Endothelial cell of umbilical vein (primary cell): Measurements from ENCODE around the gene ORM2. TPM values are rescaled to one million over a fixed set of nuclear protein-coding genes. Genes with fewer than 3 reads are reported as not detected.

Experiments used
- BruUV-seq: library from RNA; stranded (reverse); fragments of 400-500 nt; replicated peaks from 2 replicates; lab custom pipeline; 2021; lab: Mats Ljungman, UMichigan
- CTCF ChIA-PET: fragments of 300-600, 350-600 bp; sonication (Branson Sonifier 250); formaldehyde crosslinking; loops from one replicate; lab custom pipeline; 2021; ENCODE audit warnings: antibody characterized with exemption, inconsistent platforms; lab: Charles Lee
- POLR2A ChIA-PET: fragments of 300-600, 350-600 bp; sonication (Branson Sonifier 250); formaldehyde crosslinking; loops from one replicate; lab custom pipeline; 2021; ENCODE audit warnings: antibody characterized with exemption, inconsistent platforms; lab: Charles Lee
- DNase-seq: peaks from one replicate; pipeline ENCODE4 v3.0.0-alpha.2; 2011; ENCODE audit warnings: low read depth, low spot score
- FAIRE-seq: peaks from 2 replicates; lab custom pipeline; 2011; peaks lifted over from hg19 to GRCh38; lab: Jason Lieb, UNC
- H2AFZ ChIP-seq: 2 replicates; pipeline ENCODE4 v1.6.0; 2012; ENCODE audit warnings: low read depth, low read length, control low read depth, inconsistent platforms
- H3K27ac ChIP-seq: 2 replicates; pipeline ENCODE4 v1.5.1; 2011; ENCODE audit warnings: low read depth, mild to moderate bottlenecking, control low read depth, low read length, moderate library complexity; ENCODE audit not compliant: insufficient read depth
- H3K27me3 ChIP-seq, 2 experiments: 2 replicates each; pipeline versions ENCODE4 v1.6.0 to v1.6.1; 2011; ENCODE audit warnings: low read length in 2 of 2, mixed read lengths in 1 of 2; ENCODE audit not compliant: control insufficient read depth in 2 of 2, insufficient read depth in 2 of 2
- H3K36me3 ChIP-seq, 2 experiments: 2 replicates in 1 of 2; 3 replicates in 1 of 2; pipeline ENCODE4 v1.5.1; 2011; ENCODE audit warnings: low read length in 2 of 2, mild to moderate bottlenecking in 1 of 2, moderate library complexity in 1 of 2; ENCODE audit not compliant: control insufficient read depth in 2 of 2, insufficient read depth in 2 of 2; ENCODE audit errors: extremely low read depth in 1 of 2
- H3K4me1 ChIP-seq: 3 replicates; pipeline ENCODE4 v1.5.1; 2011; ENCODE audit warnings: mild to moderate bottlenecking, low read length; ENCODE audit not compliant: control insufficient read depth, insufficient read depth; ENCODE audit errors: extremely low read depth
- H3K4me2 ChIP-seq: 2 replicates; pipeline ENCODE4 v1.6.1; 2011; ENCODE audit warnings: low read length, control low read depth, mixed read lengths; ENCODE audit not compliant: insufficient read depth
- H3K4me3 ChIP-seq, 3 experiments: fragments of 200-600 bp in 1 of 3; sonication (generic), shearing (Covaris generic) in 1 of 3; replicated peaks in 1 of 3; 2 replicates each; pipeline ENCODE4 v1.5.1; 2011 to 2016; ENCODE audit warnings: control low read depth in 3 of 3, low read length in 3 of 3, mild to moderate bottlenecking in 2 of 3, inconsistent platforms in 1 of 3, low read depth in 1 of 3, moderate library complexity in 1 of 3; ENCODE audit not compliant: insufficient read depth in 1 of 3
- H3K79me2 ChIP-seq: 2 replicates; pipeline ENCODE4 v1.6.0; 2012; ENCODE audit warnings: low read length, inconsistent platforms; ENCODE audit not compliant: control insufficient read depth, insufficient read depth
- H3K9ac ChIP-seq: replicated peaks from 2 replicates; pipeline ENCODE3; 2011; ENCODE audit warnings: low read length, control low read depth; ENCODE audit not compliant: insufficient read depth; ENCODE audit errors: extremely low read depth
- H3K9me1 ChIP-seq: replicated peaks from 3 replicates; pipeline ENCODE4 v1.6.0; 2011; ENCODE audit warnings: mild to moderate bottlenecking, low read length; ENCODE audit not compliant: control insufficient read depth, insufficient read depth; ENCODE audit errors: extremely low read depth
- H3K9me3 ChIP-seq: replicated peaks from 2 replicates; pipeline ENCODE4 v1.5.1; 2012; ENCODE audit warnings: low read length, inconsistent platforms; ENCODE audit not compliant: control insufficient read depth, insufficient read depth
- H4K20me1 ChIP-seq: replicated peaks from 2 replicates; pipeline ENCODE3; 2011; ENCODE audit warnings: mild to moderate bottlenecking, low read length; ENCODE audit not compliant: control insufficient read depth, insufficient read depth; ENCODE audit errors: extremely low read depth
- EZH2 ChIP-seq: IDR thresholded peaks from 2 replicates; pipeline ENCODE4 v1.6.1; 2012; ENCODE audit warnings: borderline replicate concordance, low read depth, mild to moderate bottlenecking, moderate library complexity, low read length, inconsistent platforms; ENCODE audit not compliant: severe bottlenecking
- FOS ChIP-seq: IDR thresholded peaks from 2 replicates; pipeline ENCODE4 v1.6.1; 2011; ENCODE audit warnings: mild to moderate bottlenecking, low read length, moderate library complexity, borderline replicate concordance; ENCODE audit not compliant: insufficient read depth
- GATA2 ChIP-seq: IDR thresholded peaks from 2 replicates; pipeline ENCODE4 v1.7.0; 2011; ENCODE audit warnings: low read depth, mild to moderate bottlenecking, moderate library complexity, mixed read lengths, low read length; ENCODE audit not compliant: insufficient read length, insufficient read depth
- JUN ChIP-seq: IDR thresholded peaks from 2 replicates; pipeline ENCODE4 v1.6.1; 2011; ENCODE audit warnings: borderline replicate concordance, low read depth; ENCODE audit not compliant: insufficient read length, insufficient read depth
- MAX ChIP-seq: IDR thresholded peaks from 2 replicates; pipeline ENCODE4 v1.6.1; 2011; ENCODE audit not compliant: insufficient read depth, insufficient read length
- MYC ChIP-seq: IDR thresholded peaks from one replicate; pipeline ENCODE4 v1.6.1; 2011; ENCODE audit warnings: mild to moderate bottlenecking, low read depth, low read length
- POLR2A ChIP-seq: IDR thresholded peaks from 2 replicates; pipeline ENCODE4 v1.6.1; 2012; ENCODE audit warnings: low read depth, mild to moderate bottlenecking, control low read depth, low read length
- POLR2AphosphoS5 ChIP-seq: IDR thresholded peaks from 2 replicates; pipeline ENCODE4 v1.6.1; 2012; ENCODE audit warnings: low read depth, mild to moderate bottlenecking, control low read depth, low read length, moderate library complexity; ENCODE audit not compliant: insufficient read depth
- dilution Hi-C: fragments of 300-500 bp; cut with MboI; formaldehyde crosslinking; loops from one replicate; pipeline ENCODE4 v1.15.0; 2019; ENCODE audit warnings: low sequenced_read_pairs; ENCODE audit not compliant: extremely low pct_ligation_motif_present
- intact Hi-C: fragments of 100-400 bp; cut with micrococcal nuclease; formaldehyde crosslinking; loops from one replicate; pipeline ENCODE4 v1.10.0; 2022
- polyA plus RNA-seq, 4 experiments: library from polyadenylated mRNA; depleted of rRNA in 3 of 4; stranded (reverse) in 3 of 4; unstranded in 1 of 4; fragments of >200 nt; gene quantifications; 2 replicates each; pipeline versions ENCODE4 v1.2.1 to v1.2.3, GENCODE V29; 2011 to 2012; ENCODE audit warnings: missing spikeins in 1 of 4
- total RNA-seq: library from RNA; stranded (reverse); gene quantifications from 2 replicates; pipeline ENCODE4 v1.2.3, GENCODE V29; 2021
- TF ChIP-seq, protein P1 (sequence below), 2 donors: IDR thresholded peaks; 1 replicate in 1 of 2; 2 replicates in 1 of 2; pipeline ENCODE4 v1.5.1; 2011; ENCODE audit warnings: low read length in 2 of 2, mild to moderate bottlenecking in 2 of 2, moderate library complexity in 2 of 2, control low read depth in 1 of 2, inconsistent platforms in 1 of 2, low read depth in 1 of 2; ENCODE audit not compliant: insufficient read depth in 1 of 2; ENCODE audit errors: extremely low read depth in 1 of 2

The ORM2 gene
- total and polyA plus RNA-seq, 2 donors (not counting 3 experiments of a cell fraction or from before 2014, with no cell fraction given) = not detected

DNA sequence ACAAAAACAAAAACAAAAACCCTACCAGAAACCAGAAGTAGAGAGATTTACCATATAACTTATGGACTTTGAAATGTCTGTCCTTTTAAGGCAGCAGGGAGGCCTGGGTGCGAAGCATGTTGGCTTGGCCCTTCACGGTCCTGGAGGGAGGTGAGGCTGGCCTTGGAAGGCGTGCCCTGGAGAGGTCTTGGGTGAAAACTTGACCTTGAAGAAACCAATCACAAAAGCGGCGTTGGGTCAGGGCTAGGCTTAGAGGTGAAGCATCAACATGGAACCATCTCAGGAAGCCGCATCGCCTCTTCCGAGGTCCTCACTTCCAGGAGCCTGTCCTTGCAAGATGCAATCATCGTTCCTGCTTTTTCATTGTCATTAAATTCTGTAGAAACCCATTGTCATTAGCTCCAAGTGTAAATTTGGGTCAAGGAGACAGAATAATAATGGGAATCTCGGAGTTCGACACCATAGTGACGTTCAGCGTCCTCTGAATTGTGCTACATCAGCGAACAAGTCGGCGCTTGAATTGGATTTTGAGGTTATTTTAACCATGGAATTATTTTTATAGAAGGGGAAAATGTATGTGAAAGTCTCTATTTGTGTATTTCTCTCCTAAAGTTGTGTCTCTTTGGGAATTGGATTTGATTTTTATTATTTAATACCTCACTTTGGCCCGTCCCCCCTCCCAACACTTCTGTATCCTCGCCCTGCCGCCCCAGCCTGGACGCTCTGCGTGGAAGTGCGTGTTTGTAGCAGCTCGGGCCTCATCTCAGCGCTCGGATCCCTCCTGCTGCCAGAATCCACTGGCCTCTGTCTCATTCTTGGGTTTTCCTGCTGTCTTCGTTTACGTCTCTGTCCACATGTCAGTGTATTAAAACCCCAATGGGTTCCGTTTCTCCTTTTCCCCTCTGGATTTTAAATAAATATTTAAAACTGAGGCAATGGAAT, 17.8 kb upstream of the ORM2 start:
- no peak for FAIRE-seq
- BruUV-seq = TSS peak; percentile 56
- no peaks in the 10 kb centered on the region for H3K9me1 ChIP-seq

DNA sequence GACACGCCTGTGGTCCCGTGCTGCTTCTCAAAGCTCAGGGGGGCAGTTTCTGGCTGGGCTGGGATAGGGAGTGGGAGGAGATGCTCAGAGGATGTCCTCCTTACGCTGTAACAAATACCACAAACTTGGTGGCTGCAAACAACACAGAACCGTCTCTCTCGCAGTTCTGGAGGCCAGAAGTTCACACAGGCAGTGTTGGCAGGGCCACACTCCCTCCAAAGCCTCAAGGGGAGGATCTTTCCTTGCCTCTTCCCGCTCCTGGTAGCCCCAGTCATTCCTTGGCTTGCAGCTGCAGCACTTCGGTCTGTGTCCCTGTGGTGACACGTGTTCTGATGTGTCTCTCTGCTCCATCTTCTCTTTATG, 17.2 kb upstream of the ORM2 start:
- no peaks in the 10 kb centered on the region for H3K79me2 ChIP-seq
- TF ChIP-seq POLR2AphosphoS5 (no peak), MYC (no peak), MAX (no peak), EZH2 (no peak), POLR2A (no peak), FOS (no peak), JUN (no peak), GATA2 (no peak)
- TF ChIP-seq, protein P1, sequence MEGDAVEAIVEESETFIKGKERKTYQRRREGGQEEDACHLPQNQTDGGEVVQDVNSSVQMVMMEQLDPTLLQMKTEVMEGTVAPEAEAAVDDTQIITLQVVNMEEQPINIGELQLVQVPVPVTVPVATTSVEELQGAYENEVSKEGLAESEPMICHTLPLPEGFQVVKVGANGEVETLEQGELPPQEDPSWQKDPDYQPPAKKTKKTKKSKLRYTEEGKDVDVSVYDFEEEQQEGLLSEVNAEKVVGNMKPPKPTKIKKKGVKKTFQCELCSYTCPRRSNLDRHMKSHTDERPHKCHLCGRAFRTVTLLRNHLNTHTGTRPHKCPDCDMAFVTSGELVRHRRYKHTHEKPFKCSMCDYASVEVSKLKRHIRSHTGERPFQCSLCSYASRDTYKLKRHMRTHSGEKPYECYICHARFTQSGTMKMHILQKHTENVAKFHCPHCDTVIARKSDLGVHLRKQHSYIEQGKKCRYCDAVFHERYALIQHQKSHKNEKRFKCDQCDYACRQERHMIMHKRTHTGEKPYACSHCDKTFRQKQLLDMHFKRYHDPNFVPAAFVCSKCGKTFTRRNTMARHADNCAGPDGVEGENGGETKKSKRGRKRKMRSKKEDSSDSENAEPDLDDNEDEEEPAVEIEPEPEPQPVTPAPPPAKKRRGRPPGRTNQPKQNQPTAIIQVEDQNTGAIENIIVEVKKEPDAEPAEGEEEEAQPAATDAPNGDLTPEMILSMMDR (IDR thresholded peaks at IDR 0.05; ENCODE audit: extremely low read depth in 1 of 2, insufficient read depth in 1 of 2, low read depth in 1 of 2, low read length in 2 of 2) = no peak
- ChIA-PET POLR2A (no interaction called here), CTCF (interaction anchor here (1.2 kb wide), 1 partner anchor 204 kb away, joined by 3 read pairs; no protein-coding TSS in a partner anchor)
- H4K20me1 ChIP-seq = no peaks in the 10 kb centered on the region
- dilution Hi-C loops (no loop called here), intact Hi-C loops (no loop called here)
- DNase-seq = no peak
- no peaks in the 10 kb centered on the region for H3K4me1 ChIP-seq
- H2AFZ ChIP-seq = no peak overlapping the region
- no peak for FAIRE-seq
- H3K9me1 ChIP-seq = no peaks in the 10 kb centered on the region
- H3K27ac ChIP-seq = no peak overlapping the region
- no TSS peak for BruUV-seq
- no peak overlapping the region for H3K4me3 ChIP-seq
- H3K36me3 ChIP-seq = peaks cover 0 to 5% of the 10 kb centered on the region in 2 experiments
- H3K27me3 ChIP-seq = peaks cover 0 to 2% of the 10 kb centered on the region in 2 experiments
- H3K9me3 ChIP-seq = no peaks in the 10 kb centered on the region
- no peak overlapping the region for H3K4me2 ChIP-seq
- H3K9ac ChIP-seq = no peak overlapping the region

More for the DNA sequence above, 17.8 kb upstream of the ORM2 start:
- Histone ChIP-seq H4K20me1 (no peaks in the 10 kb centered on the region), H3K4me2 (no peak overlapping the region), H3K27me3 (peaks cover 0 to under 1% of the 10 kb centered on the region in 2 experiments), H3K79me2 (no peaks in the 10 kb centered on the region), H2AFZ (no peak overlapping the region), H3K4me1 (no peaks in the 10 kb centered on the region), H3K9ac (no peak overlapping the region), H3K4me3 (no peak overlapping the region), H3K27ac (no peak overlapping the region), H3K9me3 (no peaks in the 10 kb centered on the region), H3K36me3 (peaks cover 0 to 7% of the 10 kb centered on the region in 2 experiments)
- intact Hi-C loops = no loop called here
- POLR2A ChIA-PET = no interaction called here
- DNase-seq = no peak
- TF ChIP-seq, protein P1 (IDR thresholded peaks at IDR 0.05; ENCODE audit: extremely low read depth in 1 of 2, insufficient read depth in 1 of 2, low read depth in 1 of 2, low read length in 2 of 2) = no peak
- CTCF ChIA-PET = no interaction called here
- dilution Hi-C loops = no loop called here
